ENCODE results near the gene RECK.

Gene RECK

DNA sequence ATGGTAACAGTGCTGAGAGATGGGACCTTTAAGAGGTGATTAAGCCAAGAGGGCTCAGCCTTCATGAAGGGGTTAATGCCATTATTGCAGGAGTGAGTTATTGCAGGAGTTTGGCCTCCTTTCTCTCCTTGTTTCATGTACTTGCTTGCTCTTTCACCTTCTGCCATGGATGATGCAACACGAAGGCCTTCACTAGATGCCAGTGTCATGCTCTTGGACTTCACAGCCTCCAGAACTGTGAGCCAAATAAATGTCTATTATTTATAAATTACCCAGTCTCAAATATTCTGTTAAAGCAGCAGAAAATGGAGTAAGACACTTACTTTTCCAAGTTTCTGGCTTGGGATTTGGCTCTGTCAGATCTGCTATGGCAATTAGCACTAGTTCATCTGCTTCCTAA, 38.4 kb upstream of the RECK start:
- DNase-seq (ENCODE audit: low spot score): no peak
- ChIA-PET CTCF (no interaction called here), POLR2A (ENCODE audit: low non-redundant PET) (no interaction called here)
- H3K27ac ChIP-seq: no peak overlapping the region
- TF ChIP-seq, protein P1, sequence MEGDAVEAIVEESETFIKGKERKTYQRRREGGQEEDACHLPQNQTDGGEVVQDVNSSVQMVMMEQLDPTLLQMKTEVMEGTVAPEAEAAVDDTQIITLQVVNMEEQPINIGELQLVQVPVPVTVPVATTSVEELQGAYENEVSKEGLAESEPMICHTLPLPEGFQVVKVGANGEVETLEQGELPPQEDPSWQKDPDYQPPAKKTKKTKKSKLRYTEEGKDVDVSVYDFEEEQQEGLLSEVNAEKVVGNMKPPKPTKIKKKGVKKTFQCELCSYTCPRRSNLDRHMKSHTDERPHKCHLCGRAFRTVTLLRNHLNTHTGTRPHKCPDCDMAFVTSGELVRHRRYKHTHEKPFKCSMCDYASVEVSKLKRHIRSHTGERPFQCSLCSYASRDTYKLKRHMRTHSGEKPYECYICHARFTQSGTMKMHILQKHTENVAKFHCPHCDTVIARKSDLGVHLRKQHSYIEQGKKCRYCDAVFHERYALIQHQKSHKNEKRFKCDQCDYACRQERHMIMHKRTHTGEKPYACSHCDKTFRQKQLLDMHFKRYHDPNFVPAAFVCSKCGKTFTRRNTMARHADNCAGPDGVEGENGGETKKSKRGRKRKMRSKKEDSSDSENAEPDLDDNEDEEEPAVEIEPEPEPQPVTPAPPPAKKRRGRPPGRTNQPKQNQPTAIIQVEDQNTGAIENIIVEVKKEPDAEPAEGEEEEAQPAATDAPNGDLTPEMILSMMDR (conservative IDR thresholded peaks at IDR 0.05; ENCODE audit: low read depth): no peak

DNA sequence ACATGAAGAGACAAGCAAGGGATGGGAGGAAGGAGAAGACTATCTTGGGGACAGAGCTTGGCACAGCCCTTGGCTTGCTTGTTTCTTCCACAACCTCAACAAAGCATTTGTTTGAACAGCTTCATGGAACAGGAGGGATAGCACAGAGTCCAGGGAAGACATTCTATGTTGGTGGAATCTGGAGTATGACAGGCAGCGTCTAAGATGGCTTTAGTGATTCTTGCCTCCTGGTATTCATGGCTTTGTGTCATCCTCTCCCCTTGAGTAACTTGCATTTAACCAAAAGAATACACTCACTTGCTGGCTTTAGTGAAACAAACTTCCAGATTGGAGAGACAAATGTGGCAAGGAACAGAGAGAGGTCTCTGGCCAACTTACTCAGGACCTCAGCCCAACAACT, 30.8 kb upstream of the RECK start:
- no peak for DNase-seq (ENCODE audit: low spot score)
- H3K27ac ChIP-seq: no peak overlapping the region
- ChIA-PET POLR2A (ENCODE audit: low non-redundant PET) (no interaction called here), CTCF (interaction anchor here (0.7 kb wide), 2 partner anchors 86 to 115 kb away, joined by 3 read pairs; no protein-coding TSS in a partner anchor)
- TF ChIP-seq, protein P1 (conservative IDR thresholded peaks at IDR 0.05; ENCODE audit: low read depth): no peak

DNA sequence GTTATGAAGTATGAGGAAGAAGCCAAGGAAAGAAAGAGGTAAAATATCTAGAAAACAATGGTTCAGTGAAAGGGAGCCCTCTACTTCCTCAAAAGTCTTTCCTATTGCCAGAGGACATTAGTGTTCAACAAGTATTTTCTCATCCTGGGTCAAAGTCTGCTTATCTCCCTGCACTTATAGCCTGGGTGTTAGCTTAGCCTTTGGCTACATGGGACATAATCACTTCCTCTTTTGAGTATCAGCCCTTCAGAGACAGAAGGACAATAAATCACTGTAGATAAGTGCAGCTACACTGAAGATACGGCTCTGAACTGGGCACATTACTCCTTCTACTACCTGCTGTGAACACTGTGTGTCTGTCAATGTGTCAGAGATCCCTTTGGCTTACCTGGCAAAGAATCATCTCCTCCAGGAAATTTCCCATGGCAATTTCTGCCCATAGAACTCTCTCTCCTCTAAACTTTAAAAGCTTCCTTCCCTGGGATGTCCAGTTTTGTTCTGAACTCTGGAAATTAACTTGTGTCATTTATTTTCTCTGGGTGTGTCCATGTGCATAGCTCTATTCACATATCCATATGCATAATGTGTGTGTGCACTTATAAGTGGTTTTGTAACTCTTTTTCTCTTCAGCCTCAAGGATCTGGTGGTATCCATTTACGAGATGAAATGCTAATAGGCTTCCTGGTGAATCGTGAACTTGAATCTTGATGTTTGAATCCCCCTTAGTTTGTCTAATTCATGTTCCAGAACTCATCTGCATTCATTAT, 30.0 kb upstream of the RECK start:
- no peak overlapping the region for H3K27ac ChIP-seq
- CTCF ChIA-PET: interaction anchor here (0.5 to 3.7 kb wide), 4 partner anchors 9 to 96 kb away, joined by 3 to 19 read pairs (median 4); no protein-coding TSS in a partner anchor
- POLR2A ChIA-PET (ENCODE audit: low non-redundant PET): no interaction called here
- no peak for DNase-seq (ENCODE audit: low spot score)
- TF ChIP-seq, protein P1 (conservative IDR thresholded peaks at IDR 0.05; ENCODE audit: low read depth): no peak

DNA sequence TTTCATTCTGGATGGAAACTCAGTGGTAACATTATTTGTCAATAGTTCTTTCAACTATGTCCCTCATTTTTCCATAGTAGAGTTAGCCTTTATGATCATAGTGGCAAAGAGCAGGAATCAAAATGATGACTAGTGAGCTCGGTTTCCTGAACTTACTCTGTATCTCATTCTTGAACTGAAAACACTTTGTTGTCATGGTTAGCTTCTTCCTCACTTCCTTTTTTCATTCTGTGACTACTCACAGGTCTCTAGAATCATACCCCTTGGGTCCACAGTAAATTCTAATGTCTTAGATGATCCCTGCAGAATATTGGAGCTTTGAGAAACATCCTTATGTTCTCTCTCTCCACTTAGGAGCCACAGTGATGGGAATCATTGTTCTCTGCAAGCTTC, 29.4 kb upstream of the RECK start:
- ChIA-PET CTCF (interaction anchor here (1.1 to 3.7 kb wide), 2 partner anchors 9 to 16 kb away, joined by 3 to 19 read pairs; no protein-coding TSS in a partner anchor), POLR2A (ENCODE audit: low non-redundant PET) (no interaction called here)
- DNase-seq (ENCODE audit: low spot score): no peak
- TF ChIP-seq, protein P1 (conservative IDR thresholded peaks at IDR 0.05; ENCODE audit: low read depth): no peak
- no peak overlapping the region for H3K27ac ChIP-seq

DNA sequence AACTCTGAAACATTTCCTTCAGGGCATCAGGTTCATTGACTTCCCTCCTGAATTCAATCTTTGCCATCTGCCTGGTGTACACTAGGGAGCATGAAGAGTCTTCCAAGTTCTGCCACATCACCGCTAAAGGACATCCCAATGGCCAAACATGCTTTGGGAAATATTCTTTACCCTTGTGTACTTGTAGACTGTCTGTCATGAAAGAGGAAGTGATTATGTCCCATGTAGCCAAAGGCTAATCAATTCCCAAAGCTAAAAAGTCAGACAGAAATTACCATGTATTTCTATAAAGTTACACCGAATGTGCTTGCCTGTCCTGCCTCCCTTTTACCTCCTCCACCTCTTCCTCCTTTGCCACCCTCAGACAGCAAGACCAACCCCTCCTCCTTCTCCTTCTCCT, 28.9 kb upstream of the RECK start:
- POLR2A ChIA-PET (ENCODE audit: low non-redundant PET): no interaction called here
- no peak for DNase-seq (ENCODE audit: low spot score)
- CTCF ChIA-PET: interaction anchor here (0.6 to 3.7 kb wide), 11 partner anchors 8 to 1881 kb away, joined by 3 to 19 read pairs (median 4); partner anchors contain the start of gene GLIPR2
- no peak overlapping the region for H3K27ac ChIP-seq
- TF ChIP-seq, protein P1 (conservative IDR thresholded peaks at IDR 0.05; ENCODE audit: low read depth): no peak

DNA sequence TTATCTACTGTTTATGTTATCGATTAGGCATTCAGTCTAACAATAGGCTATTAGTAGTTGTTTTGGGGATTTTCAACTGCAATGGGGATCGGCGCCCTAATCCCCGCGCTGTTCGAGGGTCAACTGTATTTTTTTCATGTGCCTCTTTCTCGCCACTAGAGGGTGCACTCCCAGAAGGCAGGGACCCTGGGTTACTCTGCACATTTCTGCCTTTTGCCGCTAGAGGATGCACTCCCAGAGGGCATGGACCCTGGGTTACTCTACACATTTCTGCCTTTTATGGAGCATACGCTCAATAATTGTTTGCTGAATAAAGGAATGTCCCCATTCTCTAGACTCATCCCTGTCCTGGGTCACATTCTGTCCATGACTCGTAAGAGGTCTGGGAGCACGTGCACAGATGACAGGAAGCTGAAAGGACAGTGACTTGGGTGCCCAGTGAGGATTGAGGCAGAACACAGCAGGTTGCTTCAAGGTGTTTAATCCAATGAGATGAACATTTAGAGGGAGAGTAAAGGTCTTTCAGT, 27.9 kb upstream of the RECK start:
- TF ChIP-seq, protein P1 (conservative IDR thresholded peaks at IDR 0.05; ENCODE audit: low read depth): peak; percentile 100
- peak; percentile 92 for DNase-seq (ENCODE audit: low spot score)
- POLR2A ChIA-PET (ENCODE audit: low non-redundant PET): no interaction called here
- no peak overlapping the region for H3K27ac ChIP-seq
- CTCF ChIA-PET: interaction anchor here (0.6 to 3.7 kb wide), 12 partner anchors 9 to 747 kb away, joined by 3 to 19 read pairs (median 4); partner anchors contain the start of gene GLIPR2
